K562 (cell line): ENCODE data around the gene ZBTB25. TPM values are rescaled to one million over a fixed set of nuclear protein-coding genes. Genes with fewer than 3 reads are reported as not detected.
A peak's percentile ranks its signal among the peaks of the same experiment; 100 is the strongest.

ENCODE experiments used
- ATAC-seq: fragments of 200-7000 bp; cut with Tn5 transposase; 3 replicates; pipeline ENCODE4 v1.9.1; 2020; ENCODE audit warnings: moderate library complexity
- BruUV-seq: library from RNA; stranded (reverse); fragments of 400-500 nt; replicated peaks from 2 replicates; lab custom pipeline; 2021; lab: Mats Ljungman, UMichigan
- CTCF ChIA-PET: fragments of 300-600 bp; formaldehyde crosslinking; extraction: SDS; loops from one replicate; lab custom pipeline; 2021; ENCODE audit warnings: low intra/inter-chr PET ratio; lab: Yijun Ruan, JAX
- POLR2A ChIA-PET: fragments of 300-600, 350-650 bp; sonication (Branson Sonifier 250); formaldehyde crosslinking; extraction: SDS; loops from one replicate; lab custom pipeline; 2021; ENCODE audit warnings: antibody characterized with exemption, inconsistent platforms; lab: Yijun Ruan, JAX
- DNase-seq, 4 experiments: peaks; one replicate each; pipeline versions ENCODE4 v3.0.0 to v3.0.0-alpha.2; 2011 to 2018; ENCODE audit warnings: low spot score in 3 of 4, mixed read lengths in 3 of 4; ENCODE audit errors: extremely low read depth in 1 of 4
- FAIRE-seq: peaks from 2 replicates; lab custom pipeline; 2011; peaks lifted over from hg19 to GRCh38; lab: Jason Lieb, UNC
- H2AFZ ChIP-seq: 2 replicates; pipeline ENCODE4 v1.6.0; 2011; ENCODE audit warnings: low read depth, low read length, control low read depth, inconsistent platforms
- H3K27ac ChIP-seq: fragments of 200-600 bp; 3 replicates; pipeline ENCODE4 v1.8.0; 2011; ENCODE audit warnings: low read depth, mild to moderate bottlenecking, control low read depth, inconsistent platforms, low read length, moderate library complexity, mixed read lengths; ENCODE audit errors: extremely low read depth
- H3K27me3 ChIP-seq, 2 experiments: fragments of 300-600 bp in 1 of 2; 2 replicates in 1 of 2; 3 replicates in 1 of 2; pipeline versions ENCODE4 v1.6.0 to v1.8.0; 2011; ENCODE audit warnings: inconsistent platforms in 2 of 2, low read length in 2 of 2, mild to moderate bottlenecking in 1 of 2, mixed read lengths in 1 of 2, moderate library complexity in 1 of 2; ENCODE audit not compliant: control insufficient read depth in 2 of 2, insufficient read depth in 2 of 2
- H3K36me3 ChIP-seq: fragments of 300-600 bp; 3 replicates; pipeline ENCODE4 v1.8.0; 2011; ENCODE audit warnings: mild to moderate bottlenecking, low read length, inconsistent platforms; ENCODE audit not compliant: control insufficient read depth, insufficient read depth
- H3K4me1 ChIP-seq, 2 experiments: fragments of 200-600 bp in 1 of 2; replicated peaks in 1 of 2; 2 replicates in 1 of 2; 3 replicates in 1 of 2; pipeline versions ENCODE4 v1.5.1 to v1.8.0; 2011; ENCODE audit warnings: inconsistent platforms in 2 of 2, low read length in 2 of 2, mild to moderate bottlenecking in 1 of 2, mixed read lengths in 1 of 2, moderate library complexity in 1 of 2; ENCODE audit not compliant: control insufficient read depth in 2 of 2, insufficient read depth in 2 of 2
- H3K4me2 ChIP-seq: 2 replicates; pipeline ENCODE4 v1.6.1; 2011; ENCODE audit warnings: low read length, control low read depth, inconsistent platforms, mixed read lengths; ENCODE audit not compliant: insufficient read depth
- H3K4me3 ChIP-seq: fragments of 200-600 bp; sonication (generic), shearing (Covaris generic); 2 replicates; pipeline ENCODE4 v1.5.1; 2016; ENCODE audit warnings: control low read depth, inconsistent platforms
- H3K79me2 ChIP-seq: fragments of 200-600 bp; 3 replicates; pipeline ENCODE4 v1.8.0; 2011; ENCODE audit warnings: low read length, inconsistent platforms; ENCODE audit not compliant: control insufficient read depth, insufficient read depth
- H3K9ac ChIP-seq, 2 experiments: 2 replicates each; pipeline versions ENCODE4 v1.6.0 to v1.6.1; 2011; ENCODE audit warnings: low read depth in 2 of 2, low read length in 2 of 2, control low read depth in 1 of 2, inconsistent platforms in 1 of 2, mild to moderate bottlenecking in 1 of 2, mixed read lengths in 1 of 2; ENCODE audit not compliant: insufficient read depth in 1 of 2
- H3K9me1 ChIP-seq: one replicate; pipeline ENCODE4 v1.6.0; 2011; ENCODE audit warnings: inconsistent platforms, mild to moderate bottlenecking, low read length, moderate library complexity; ENCODE audit not compliant: control insufficient read depth, insufficient read depth
- H3K9me3 ChIP-seq: replicated peaks from 2 replicates; pipeline ENCODE4 v1.5.1; 2011; ENCODE audit warnings: low read depth, low read length, inconsistent platforms; ENCODE audit not compliant: control insufficient read depth, insufficient read depth
- H4K20me1 ChIP-seq: replicated peaks from 2 replicates; pipeline ENCODE4 v1.6.1; 2011; ENCODE audit warnings: low read length, inconsistent platforms, mixed read lengths; ENCODE audit not compliant: control insufficient read depth, insufficient read depth
- KDM4B ChIP-seq, 2 experiments: fragments of 450-650 bp in 1 of 2; sonication (generic) in 1 of 2; IDR thresholded peaks; 2 replicates each; pipeline ENCODE4 v1.6.1; 2016 to 2017; ENCODE audit warnings: borderline replicate concordance in 2 of 2, antibody characterized with exemption in 1 of 2, low read depth in 1 of 2, mild to moderate bottlenecking in 1 of 2
- NONO ChIP-seq, 2 experiments: fragments of 200-400 bp in 1 of 2; fragments of 450-650 bp in 1 of 2; formaldehyde crosslinking in 1 of 2; IDR thresholded peaks; 2 replicates each; pipeline ENCODE4 v1.6.1; 2017; ENCODE audit warnings: low read depth in 2 of 2, mild to moderate bottlenecking in 2 of 2, moderate library complexity in 2 of 2, low read length in 1 of 2
- POLR2H ChIP-seq: IDR thresholded peaks from 2 replicates; pipeline ENCODE4 v1.6.1; 2016; ENCODE audit warnings: missing genetic modification characterization, low read depth, mild to moderate bottlenecking, control low read depth, missing compliant biosample characterization, moderate library complexity
- TGIF2 ChIP-seq: sonication (generic); formaldehyde crosslinking; IDR thresholded peaks from 2 replicates; pipeline ENCODE4 v1.8.1; 2022; ENCODE audit warnings: mild to moderate bottlenecking, missing genetic modification reagents, moderate library complexity
- ZNF75A ChIP-seq: fragments of 450-650 bp; formaldehyde crosslinking; IDR thresholded peaks from 2 replicates; pipeline ENCODE4 v1.4.0; 2020; ENCODE audit warnings: mild to moderate bottlenecking
- WGBS: fragments of 100-300 bp; shearing (Covaris generic); methylation state at CpG from one replicate; pipeline ENCODE4 v1.1.6; 2016; ENCODE audit warnings: low coverage, mixed read lengths; ENCODE audit not compliant: insufficient coverage; ENCODE audit errors: missing lambda C conversion rate; 5-methylcytosine and 5-hydroxymethylcytosine counted together
- in situ Hi-C: fragments of 300-500 bp; cut with MboI; formaldehyde crosslinking; loops from 4 replicates; pipeline ENCODE4 v1.15.0; 2018; ENCODE audit warnings: inconsistent platforms, mixed read lengths
- intact Hi-C: fragments of 100-400 bp; cut with micrococcal nuclease; formaldehyde crosslinking; loops from 2 replicates; pipeline ENCODE4 v1.14.2; 2022
- polyA plus RNA-seq, 8 experiments: library from polyadenylated mRNA; depleted of rRNA in 4 of 8; stranded (reverse) in 5 of 8; unstranded in 3 of 8; fragments of >200 nt; fragmentation: Nextera tagmentation in 2 of 8; fragmentation: Illumina TruSeq in 1 of 8; extraction: Ambion mirVana in 2 of 8; extraction: Trizol in 1 of 8; gene quantifications; 2 replicates each; pipeline versions ENCODE4 v1.2.1 to v1.2.3, GENCODE V29; 2011 to 2014; ENCODE audit warnings: inconsistent platforms in 1 of 8, missing spikeins in 1 of 8
- total RNA-seq, 7 experiments: library from RNA; depleted of rRNA in 6 of 7; stranded (reverse); fragments of >200 nt in 6 of 7; fragmentation: Illumina TruSeq in 2 of 7; extraction: Trizol in 2 of 7; gene quantifications; 2 replicates each; pipeline versions ENCODE4 v1.2.1 to v1.2.3, GENCODE V29; 2011 to 2021; ENCODE audit warnings: low replicate concordance in 1 of 7
- TF ChIP-seq, protein P1 (sequence below): fragments of 450-650 bp; IDR thresholded peaks from 2 replicates; pipeline ENCODE4 v1.6.1; 2016; ENCODE audit warnings: mild to moderate bottlenecking, moderate library complexity
- TF ChIP-seq, protein P2 (sequence below): sonication (generic); formaldehyde crosslinking; IDR thresholded peaks from 2 replicates; pipeline ENCODE4 v1.8.0; 2022; ENCODE audit warnings: mild to moderate bottlenecking, missing genetic modification reagents

ZBTB25 gene
- total and polyA plus RNA-seq, 9 of the 15 experiments (the other 6 are each of a cell fraction or from before 2014, with no cell fraction given): 0.61 to 3.9 (median 2.3) TPM

DNA sequence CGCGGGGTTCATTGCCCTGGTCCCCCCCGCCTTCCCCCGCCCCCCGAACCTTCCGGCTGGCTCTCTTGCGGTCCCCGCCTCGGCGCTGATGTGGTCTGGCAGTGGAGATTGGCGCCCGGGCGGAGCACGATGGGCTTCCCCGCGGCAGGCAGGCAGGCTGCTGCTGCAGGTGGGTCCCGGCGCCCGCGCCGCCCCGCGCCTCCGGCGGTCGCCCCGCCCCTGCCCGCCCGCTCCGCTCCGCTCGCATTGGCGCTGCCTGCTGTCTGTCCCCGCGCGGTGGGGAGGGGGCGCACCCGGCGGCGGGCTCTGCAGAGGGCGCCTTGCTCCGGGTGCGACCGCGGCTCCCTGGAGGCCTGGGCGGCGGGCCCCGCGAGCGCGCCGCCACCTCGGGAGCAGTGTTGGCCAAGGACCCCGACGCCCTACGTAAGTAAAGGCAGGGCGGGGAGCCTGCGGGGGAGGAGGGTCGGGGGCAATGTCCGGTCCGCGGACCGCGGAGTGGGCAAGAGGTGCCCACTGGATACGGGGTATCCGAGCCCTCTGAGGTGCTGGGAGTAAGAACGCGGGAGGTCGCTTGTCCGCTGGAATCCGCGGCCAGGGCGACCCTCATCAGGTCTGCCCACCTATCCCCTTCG is 38.3 kb downstream of the ZBTB25 start, which contains the start of gene AKAP5:
Gene AKAP5 (plus strand): TSS at position 309 of the 632 bp plus-strand sequence. CDS start 2,896 bp downstream, outside the sequence.
- no peaks in the 10 kb centered on the region; the same call in 1 of the 2 replicates for H4K20me1 ChIP-seq
- ATAC-seq (peak; percentile 94), FAIRE-seq (no peak), DNase-seq (peak; percentile 60 to 88 (median 82))
- ChIA-PET CTCF (no interaction called here), POLR2A (interaction anchor here (0.6 to 1.5 kb wide), 5 partner anchors 9 to 674 kb away, joined by 3 read pairs; no protein-coding TSS in a partner anchor)
- peak within 1 kb of the TSS; percentile 62 for H2AFZ ChIP-seq
- H3K4me2 ChIP-seq: peak within 1 kb of the TSS; percentile 69
- no peaks in the 10 kb centered on the region for H3K27me3 ChIP-seq
- H3K4me3 ChIP-seq: peak within 1 kb of the TSS; percentile 57
- H3K27ac ChIP-seq: no peak within 1 kb of the TSS
- no TSS peak for BruUV-seq
- 4% methylated on average over 13 of the region's 74 CpGs for WGBS
- no peaks in the 10 kb centered on the region for H3K9me1 ChIP-seq
- peaks cover 4% of the 10 kb centered on the region; the same call in 1 of the 3 replicates for H3K36me3 ChIP-seq
- peak within 1 kb of the TSS; percentile 30 to 90; a peak in 3 of 4 replicates for H3K9ac ChIP-seq
- in situ Hi-C loops: loop anchor here (10.0 kb wide), 1 partner anchor 121 kb away; no protein-coding TSS in a partner anchor
- intact Hi-C loops: loop anchor here (5.0 kb wide), 1 partner anchor 42 kb away; no protein-coding TSS in a partner anchor
- no peaks in the 10 kb centered on the region for H3K79me2 ChIP-seq
- peaks cover 8 to 9% of the 10 kb centered on the region in 2 experiments; a peak in 4 of 5 replicates for H3K4me1 ChIP-seq
- H3K9me3 ChIP-seq: no peaks in the 10 kb centered on the region
- TF ChIP-seq, protein P1, sequence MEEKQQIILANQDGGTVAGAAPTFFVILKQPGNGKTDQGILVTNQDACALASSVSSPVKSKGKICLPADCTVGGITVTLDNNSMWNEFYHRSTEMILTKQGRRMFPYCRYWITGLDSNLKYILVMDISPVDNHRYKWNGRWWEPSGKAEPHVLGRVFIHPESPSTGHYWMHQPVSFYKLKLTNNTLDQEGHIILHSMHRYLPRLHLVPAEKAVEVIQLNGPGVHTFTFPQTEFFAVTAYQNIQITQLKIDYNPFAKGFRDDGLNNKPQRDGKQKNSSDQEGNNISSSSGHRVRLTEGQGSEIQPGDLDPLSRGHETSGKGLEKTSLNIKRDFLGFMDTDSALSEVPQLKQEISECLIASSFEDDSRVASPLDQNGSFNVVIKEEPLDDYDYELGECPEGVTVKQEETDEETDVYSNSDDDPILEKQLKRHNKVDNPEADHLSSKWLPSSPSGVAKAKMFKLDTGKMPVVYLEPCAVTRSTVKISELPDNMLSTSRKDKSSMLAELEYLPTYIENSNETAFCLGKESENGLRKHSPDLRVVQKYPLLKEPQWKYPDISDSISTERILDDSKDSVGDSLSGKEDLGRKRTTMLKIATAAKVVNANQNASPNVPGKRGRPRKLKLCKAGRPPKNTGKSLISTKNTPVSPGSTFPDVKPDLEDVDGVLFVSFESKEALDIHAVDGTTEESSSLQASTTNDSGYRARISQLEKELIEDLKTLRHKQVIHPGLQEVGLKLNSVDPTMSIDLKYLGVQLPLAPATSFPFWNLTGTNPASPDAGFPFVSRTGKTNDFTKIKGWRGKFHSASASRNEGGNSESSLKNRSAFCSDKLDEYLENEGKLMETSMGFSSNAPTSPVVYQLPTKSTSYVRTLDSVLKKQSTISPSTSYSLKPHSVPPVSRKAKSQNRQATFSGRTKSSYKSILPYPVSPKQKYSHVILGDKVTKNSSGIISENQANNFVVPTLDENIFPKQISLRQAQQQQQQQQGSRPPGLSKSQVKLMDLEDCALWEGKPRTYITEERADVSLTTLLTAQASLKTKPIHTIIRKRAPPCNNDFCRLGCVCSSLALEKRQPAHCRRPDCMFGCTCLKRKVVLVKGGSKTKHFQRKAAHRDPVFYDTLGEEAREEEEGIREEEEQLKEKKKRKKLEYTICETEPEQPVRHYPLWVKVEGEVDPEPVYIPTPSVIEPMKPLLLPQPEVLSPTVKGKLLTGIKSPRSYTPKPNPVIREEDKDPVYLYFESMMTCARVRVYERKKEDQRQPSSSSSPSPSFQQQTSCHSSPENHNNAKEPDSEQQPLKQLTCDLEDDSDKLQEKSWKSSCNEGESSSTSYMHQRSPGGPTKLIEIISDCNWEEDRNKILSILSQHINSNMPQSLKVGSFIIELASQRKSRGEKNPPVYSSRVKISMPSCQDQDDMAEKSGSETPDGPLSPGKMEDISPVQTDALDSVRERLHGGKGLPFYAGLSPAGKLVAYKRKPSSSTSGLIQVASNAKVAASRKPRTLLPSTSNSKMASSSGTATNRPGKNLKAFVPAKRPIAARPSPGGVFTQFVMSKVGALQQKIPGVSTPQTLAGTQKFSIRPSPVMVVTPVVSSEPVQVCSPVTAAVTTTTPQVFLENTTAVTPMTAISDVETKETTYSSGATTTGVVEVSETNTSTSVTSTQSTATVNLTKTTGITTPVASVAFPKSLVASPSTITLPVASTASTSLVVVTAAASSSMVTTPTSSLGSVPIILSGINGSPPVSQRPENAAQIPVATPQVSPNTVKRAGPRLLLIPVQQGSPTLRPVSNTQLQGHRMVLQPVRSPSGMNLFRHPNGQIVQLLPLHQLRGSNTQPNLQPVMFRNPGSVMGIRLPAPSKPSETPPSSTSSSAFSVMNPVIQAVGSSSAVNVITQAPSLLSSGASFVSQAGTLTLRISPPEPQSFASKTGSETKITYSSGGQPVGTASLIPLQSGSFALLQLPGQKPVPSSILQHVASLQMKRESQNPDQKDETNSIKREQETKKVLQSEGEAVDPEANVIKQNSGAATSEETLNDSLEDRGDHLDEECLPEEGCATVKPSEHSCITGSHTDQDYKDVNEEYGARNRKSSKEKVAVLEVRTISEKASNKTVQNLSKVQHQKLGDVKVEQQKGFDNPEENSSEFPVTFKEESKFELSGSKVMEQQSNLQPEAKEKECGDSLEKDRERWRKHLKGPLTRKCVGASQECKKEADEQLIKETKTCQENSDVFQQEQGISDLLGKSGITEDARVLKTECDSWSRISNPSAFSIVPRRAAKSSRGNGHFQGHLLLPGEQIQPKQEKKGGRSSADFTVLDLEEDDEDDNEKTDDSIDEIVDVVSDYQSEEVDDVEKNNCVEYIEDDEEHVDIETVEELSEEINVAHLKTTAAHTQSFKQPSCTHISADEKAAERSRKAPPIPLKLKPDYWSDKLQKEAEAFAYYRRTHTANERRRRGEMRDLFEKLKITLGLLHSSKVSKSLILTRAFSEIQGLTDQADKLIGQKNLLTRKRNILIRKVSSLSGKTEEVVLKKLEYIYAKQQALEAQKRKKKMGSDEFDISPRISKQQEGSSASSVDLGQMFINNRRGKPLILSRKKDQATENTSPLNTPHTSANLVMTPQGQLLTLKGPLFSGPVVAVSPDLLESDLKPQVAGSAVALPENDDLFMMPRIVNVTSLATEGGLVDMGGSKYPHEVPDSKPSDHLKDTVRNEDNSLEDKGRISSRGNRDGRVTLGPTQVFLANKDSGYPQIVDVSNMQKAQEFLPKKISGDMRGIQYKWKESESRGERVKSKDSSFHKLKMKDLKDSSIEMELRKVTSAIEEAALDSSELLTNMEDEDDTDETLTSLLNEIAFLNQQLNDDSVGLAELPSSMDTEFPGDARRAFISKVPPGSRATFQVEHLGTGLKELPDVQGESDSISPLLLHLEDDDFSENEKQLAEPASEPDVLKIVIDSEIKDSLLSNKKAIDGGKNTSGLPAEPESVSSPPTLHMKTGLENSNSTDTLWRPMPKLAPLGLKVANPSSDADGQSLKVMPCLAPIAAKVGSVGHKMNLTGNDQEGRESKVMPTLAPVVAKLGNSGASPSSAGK: no peak
- TF ChIP-seq POLR2H (tag) (no peak), NONO (IDR thresholded peaks at IDR 0.05; ENCODE audit: low read depth in 2 of 2, low read length in 1 of 2) (0 out of 4 replicates have a peak, but pooled peaks of 1 of the 2 experiments have one; percentile 21), TGIF2 (CRISPR knock-in tag) (no peak), ZNF75A (CRISPR knock-in tag) (no peak), KDM4B (IDR thresholded peaks at IDR 0.05; ENCODE audit: borderline replicate concordance in 2 of 2, low read depth in 1 of 2) (no peak)
- TF ChIP-seq, protein P2, sequence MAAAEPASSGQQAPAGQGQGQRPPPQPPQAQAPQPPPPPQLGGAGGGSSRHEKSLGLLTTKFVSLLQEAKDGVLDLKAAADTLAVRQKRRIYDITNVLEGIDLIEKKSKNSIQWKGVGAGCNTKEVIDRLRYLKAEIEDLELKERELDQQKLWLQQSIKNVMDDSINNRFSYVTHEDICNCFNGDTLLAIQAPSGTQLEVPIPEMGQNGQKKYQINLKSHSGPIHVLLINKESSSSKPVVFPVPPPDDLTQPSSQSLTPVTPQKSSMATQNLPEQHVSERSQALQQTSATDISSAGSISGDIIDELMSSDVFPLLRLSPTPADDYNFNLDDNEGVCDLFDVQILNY (CRISPR knock-in tag): no peak
